ENCODE data around the gene PAX5. TPM values are rescaled to one million over a fixed set of nuclear protein-coding genes. Genes with fewer than 3 reads are reported as not detected.

The PAX5 gene
- total RNA-seq, 1 experiment from 2014 or later, result 0.39 TPM

DNA sequence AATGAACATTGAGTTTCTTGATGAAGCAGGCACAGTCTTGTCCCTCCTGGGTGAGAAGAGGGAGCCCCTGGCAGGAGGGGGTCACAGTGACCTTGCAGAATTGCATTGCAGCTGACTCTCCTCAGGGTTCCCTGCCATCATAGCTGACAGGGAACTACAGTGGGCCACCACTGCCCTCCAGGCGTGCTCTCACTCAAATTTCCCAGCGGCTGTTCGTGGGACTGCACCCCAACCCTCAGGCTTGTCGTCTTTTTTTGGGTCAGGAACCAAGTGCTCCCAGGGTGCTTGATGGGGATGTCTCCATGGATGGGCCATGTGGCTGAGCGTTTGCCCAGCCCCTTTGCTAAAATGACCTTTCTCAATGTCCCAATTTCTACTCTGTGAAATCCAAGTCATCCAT is 245.5 kb downstream of the PAX5 start:
- peaks cover 28% of the 10 kb centered on the region for H3K27me3 Mint-ChIP-seq (ENCODE audit: low read depth)
- Histone ChIP-seq H2BK20ac (ENCODE audit: low read depth, low read length, poor library complexity, severe bottlenecking) (no peak overlapping the region), H2BK15ac (ENCODE audit: low read depth, low read length) (no peak overlapping the region), H4K20me1 (ENCODE audit: control insufficient read depth, insufficient read depth, insufficient read length) (no peaks in the 10 kb centered on the region), H2AFZ (ENCODE audit: low read length) (no peak overlapping the region), H3K14ac (ENCODE audit: insufficient read depth, low read length) (no peak overlapping the region), H4K8ac (replicated peaks; ENCODE audit: insufficient read length, low read depth, low read length) (no peak overlapping the region), H3K23me2 (ENCODE audit: insufficient read length, low read depth, low read length, poor library complexity, severe bottlenecking) (no peaks in the 10 kb centered on the region), H3K79me2 (ENCODE audit: insufficient read depth, low read length) (no peaks in the 10 kb centered on the region), H3K9ac (ENCODE audit: extremely low read depth, insufficient read length, low read length) (no peak overlapping the region), H2BK5ac (ENCODE audit: insufficient read length, low read length) (no peak overlapping the region), H2BK12ac (ENCODE audit: insufficient read length, low read depth, low read length) (no peak overlapping the region), H2AK5ac (ENCODE audit: insufficient read length, low read length) (no peak overlapping the region), H4K91ac (ENCODE audit: insufficient read length, low read depth, low read length) (no peak overlapping the region), H3K18ac (ENCODE audit: insufficient read length, low read depth, low read length) (no peak overlapping the region), H3K9me3 (ENCODE audit: control insufficient read depth, low read depth, low read length) (no peaks in the 10 kb centered on the region), H3K79me1 (ENCODE audit: insufficient read depth, low read depth, low read length, poor library complexity, severe bottlenecking) (no peaks in the 10 kb centered on the region), H3T11ph (ENCODE audit: low read length) (no peak overlapping the region), H3K4me2 (ENCODE audit: insufficient read depth, insufficient read length, low read length) (no peak overlapping the region), H3K56ac (ENCODE audit: insufficient read length, low read depth, low read length) (no peak overlapping the region), H3K4me1 (ENCODE audit: insufficient read depth, low read length) (no peaks in the 10 kb centered on the region), H3K4ac (ENCODE audit: low read depth, low read length) (no peak overlapping the region), H3K27me3 (ENCODE audit: insufficient read depth, low read length) (no peaks in the 10 kb centered on the region), H2BK120ac (ENCODE audit: low read depth, low read length, poor library complexity, severe bottlenecking) (no peak overlapping the region), H3K23ac (ENCODE audit: insufficient read length, low read depth, low read length) (no peak overlapping the region), H3K27ac (ENCODE audit: insufficient read length, low read depth, low read length) (no peak overlapping the region), H4K5ac (ENCODE audit: insufficient read length, low read depth, low read length) (no peak overlapping the region)
- H3K27ac Mint-ChIP-seq, result no peak overlapping the region
- peaks cover 2 to 5% (median 4%) of the 10 kb centered on the region in 3 experiments; a peak in 4 of 7 replicates for H3K36me3 Mint-ChIP-seq (ENCODE audit: insufficient read depth in 1 of 3, low read depth in 3 of 3)
- DNase-seq, result peak; percentile 69
- TF ChIP-seq, protein P1, sequence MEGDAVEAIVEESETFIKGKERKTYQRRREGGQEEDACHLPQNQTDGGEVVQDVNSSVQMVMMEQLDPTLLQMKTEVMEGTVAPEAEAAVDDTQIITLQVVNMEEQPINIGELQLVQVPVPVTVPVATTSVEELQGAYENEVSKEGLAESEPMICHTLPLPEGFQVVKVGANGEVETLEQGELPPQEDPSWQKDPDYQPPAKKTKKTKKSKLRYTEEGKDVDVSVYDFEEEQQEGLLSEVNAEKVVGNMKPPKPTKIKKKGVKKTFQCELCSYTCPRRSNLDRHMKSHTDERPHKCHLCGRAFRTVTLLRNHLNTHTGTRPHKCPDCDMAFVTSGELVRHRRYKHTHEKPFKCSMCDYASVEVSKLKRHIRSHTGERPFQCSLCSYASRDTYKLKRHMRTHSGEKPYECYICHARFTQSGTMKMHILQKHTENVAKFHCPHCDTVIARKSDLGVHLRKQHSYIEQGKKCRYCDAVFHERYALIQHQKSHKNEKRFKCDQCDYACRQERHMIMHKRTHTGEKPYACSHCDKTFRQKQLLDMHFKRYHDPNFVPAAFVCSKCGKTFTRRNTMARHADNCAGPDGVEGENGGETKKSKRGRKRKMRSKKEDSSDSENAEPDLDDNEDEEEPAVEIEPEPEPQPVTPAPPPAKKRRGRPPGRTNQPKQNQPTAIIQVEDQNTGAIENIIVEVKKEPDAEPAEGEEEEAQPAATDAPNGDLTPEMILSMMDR (conservative IDR thresholded peaks at IDR 0.05), result peak; percentile 62
- WGBS (ENCODE audit: extremely low coverage, insufficient read length, low lambda C conversion rate), result no CpG with 5 or more reads among the region's 5 CpGs
- peaks cover 5% of the 10 kb centered on the region in 2 experiments for H3K9me3 Mint-ChIP-seq
- peaks cover 5 to 7% of the 10 kb centered on the region in 2 experiments for H3K4me1 Mint-ChIP-seq
- H3K4me3 Mint-ChIP-seq, result no peak overlapping the region
